ENCODE data around the gene CGNL1.

The CGNL1 gene

DNA sequence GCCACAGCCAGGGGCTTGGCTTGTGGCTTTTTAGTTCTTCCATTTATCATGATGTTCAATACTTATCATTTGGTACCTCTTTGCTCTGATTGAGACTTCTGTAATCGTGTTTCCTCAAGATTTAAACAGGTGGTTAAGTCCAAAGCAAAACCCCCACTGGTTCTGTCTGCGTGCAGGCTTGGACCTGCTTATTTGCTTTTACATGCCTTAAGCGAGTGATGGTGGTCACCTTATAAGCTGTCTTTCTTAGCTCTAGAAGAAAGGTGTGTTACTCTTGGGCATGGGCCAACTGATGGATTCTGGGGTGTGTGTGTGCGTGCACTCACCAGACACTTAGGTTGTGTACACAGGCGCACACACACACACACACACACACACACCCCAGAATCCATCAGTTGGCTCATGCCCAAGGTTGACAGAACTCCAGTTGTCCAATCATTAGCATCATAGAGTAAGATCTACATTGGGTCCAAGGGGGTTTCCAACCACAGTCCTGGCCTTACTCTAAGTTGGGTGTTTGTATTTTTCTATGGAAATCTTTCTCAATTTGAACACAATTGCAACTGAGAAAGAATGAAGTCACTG lies 216.6 kb downstream of the CGNL1 start:
- Histone ChIP-seq H3K9ac (ENCODE audit: low read length) (no peak overlapping the region), H3K4me3 (ENCODE audit: low read depth, low read length, poor library complexity, severe bottlenecking) (no peak overlapping the region), H3K79me2 (ENCODE audit: insufficient read depth, low read length) (no peaks in the 10 kb centered on the region), H4K20me1 (ENCODE audit: insufficient read depth, low read length) (no peaks in the 10 kb centered on the region), H3K4me2 (ENCODE audit: low read length) (no peak overlapping the region), H2AFZ (ENCODE audit: low read length) (no peak overlapping the region), H3K27me3 (ENCODE audit: insufficient read depth, low read length) (no peaks in the 10 kb centered on the region), H3F3A (ENCODE audit: insufficient read depth, low read length) (no peaks in the 10 kb centered on the region), H3K9me2 (ENCODE audit: low read depth, low read length) (no peaks in the 10 kb centered on the region), H3K9me3 (ENCODE audit: low read length) (no peaks in the 10 kb centered on the region), H3K4me1 (ENCODE audit: insufficient read depth, low read length, severe bottlenecking) (no peaks in the 10 kb centered on the region), H3K36me3 (ENCODE audit: insufficient read depth, low read length) (no peaks in the 10 kb centered on the region), H3K27ac (ENCODE audit: low read depth, low read length, poor library complexity, severe bottlenecking) (no peak overlapping the region)
- TF ChIP-seq, protein P1, sequence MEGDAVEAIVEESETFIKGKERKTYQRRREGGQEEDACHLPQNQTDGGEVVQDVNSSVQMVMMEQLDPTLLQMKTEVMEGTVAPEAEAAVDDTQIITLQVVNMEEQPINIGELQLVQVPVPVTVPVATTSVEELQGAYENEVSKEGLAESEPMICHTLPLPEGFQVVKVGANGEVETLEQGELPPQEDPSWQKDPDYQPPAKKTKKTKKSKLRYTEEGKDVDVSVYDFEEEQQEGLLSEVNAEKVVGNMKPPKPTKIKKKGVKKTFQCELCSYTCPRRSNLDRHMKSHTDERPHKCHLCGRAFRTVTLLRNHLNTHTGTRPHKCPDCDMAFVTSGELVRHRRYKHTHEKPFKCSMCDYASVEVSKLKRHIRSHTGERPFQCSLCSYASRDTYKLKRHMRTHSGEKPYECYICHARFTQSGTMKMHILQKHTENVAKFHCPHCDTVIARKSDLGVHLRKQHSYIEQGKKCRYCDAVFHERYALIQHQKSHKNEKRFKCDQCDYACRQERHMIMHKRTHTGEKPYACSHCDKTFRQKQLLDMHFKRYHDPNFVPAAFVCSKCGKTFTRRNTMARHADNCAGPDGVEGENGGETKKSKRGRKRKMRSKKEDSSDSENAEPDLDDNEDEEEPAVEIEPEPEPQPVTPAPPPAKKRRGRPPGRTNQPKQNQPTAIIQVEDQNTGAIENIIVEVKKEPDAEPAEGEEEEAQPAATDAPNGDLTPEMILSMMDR (IDR thresholded peaks at IDR 0.05; ENCODE audit: low read length) = no peak
- no peak for TF ChIP-seq EZH2 (IDR thresholded peaks at IDR 0.05; ENCODE audit: borderline replicate concordance, low read length)

DNA sequence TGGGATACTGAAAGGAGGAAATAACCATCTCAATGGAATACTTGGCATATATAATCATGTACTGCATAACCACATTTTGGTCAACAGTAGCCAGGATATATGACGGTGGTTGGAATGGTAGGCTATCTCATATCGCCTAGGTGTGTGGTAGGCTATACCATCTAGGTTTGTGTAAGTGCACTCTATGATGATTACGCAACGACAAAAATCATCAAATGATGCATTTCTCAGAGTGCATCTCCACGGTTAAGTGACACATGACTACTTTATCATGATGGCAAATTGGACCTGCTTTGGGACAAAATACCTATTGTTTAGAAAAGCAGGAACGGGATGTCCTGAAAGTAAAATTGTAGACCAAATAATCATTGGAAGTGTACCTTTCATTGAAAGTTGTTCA lies 218.2 kb downstream of the CGNL1 start:
- no peaks in the 10 kb centered on the region for H3K9me3 ChIP-seq (ENCODE audit: low read length)
- no peak overlapping the region for H3K27ac ChIP-seq (ENCODE audit: low read depth, low read length, poor library complexity, severe bottlenecking)
- no peaks in the 10 kb centered on the region for H3K79me2 ChIP-seq (ENCODE audit: insufficient read depth, low read length)
- no peaks in the 10 kb centered on the region for H3K9me2 ChIP-seq (ENCODE audit: low read depth, low read length)
- H3K4me3 ChIP-seq (ENCODE audit: low read depth, low read length, poor library complexity, severe bottlenecking) = no peak overlapping the region
- no peaks in the 10 kb centered on the region for H3F3A ChIP-seq (ENCODE audit: insufficient read depth, low read length)
- no peak overlapping the region for H3K4me2 ChIP-seq (ENCODE audit: low read length)
- no peak for TF ChIP-seq EZH2 (IDR thresholded peaks at IDR 0.05; ENCODE audit: borderline replicate concordance, low read length)
- TF ChIP-seq, protein P1 (IDR thresholded peaks at IDR 0.05; ENCODE audit: low read length) = no peak
- no peak overlapping the region for H2AFZ ChIP-seq (ENCODE audit: low read length)
- H3K36me3 ChIP-seq (ENCODE audit: insufficient read depth, low read length) = no peaks in the 10 kb centered on the region
- H3K9ac ChIP-seq (ENCODE audit: low read length) = no peak overlapping the region
- no peaks in the 10 kb centered on the region for H4K20me1 ChIP-seq (ENCODE audit: insufficient read depth, low read length)
- H3K4me1 ChIP-seq (ENCODE audit: insufficient read depth, low read length, severe bottlenecking) = no peaks in the 10 kb centered on the region
- H3K27me3 ChIP-seq (ENCODE audit: insufficient read depth, low read length) = no peaks in the 10 kb centered on the region

DNA sequence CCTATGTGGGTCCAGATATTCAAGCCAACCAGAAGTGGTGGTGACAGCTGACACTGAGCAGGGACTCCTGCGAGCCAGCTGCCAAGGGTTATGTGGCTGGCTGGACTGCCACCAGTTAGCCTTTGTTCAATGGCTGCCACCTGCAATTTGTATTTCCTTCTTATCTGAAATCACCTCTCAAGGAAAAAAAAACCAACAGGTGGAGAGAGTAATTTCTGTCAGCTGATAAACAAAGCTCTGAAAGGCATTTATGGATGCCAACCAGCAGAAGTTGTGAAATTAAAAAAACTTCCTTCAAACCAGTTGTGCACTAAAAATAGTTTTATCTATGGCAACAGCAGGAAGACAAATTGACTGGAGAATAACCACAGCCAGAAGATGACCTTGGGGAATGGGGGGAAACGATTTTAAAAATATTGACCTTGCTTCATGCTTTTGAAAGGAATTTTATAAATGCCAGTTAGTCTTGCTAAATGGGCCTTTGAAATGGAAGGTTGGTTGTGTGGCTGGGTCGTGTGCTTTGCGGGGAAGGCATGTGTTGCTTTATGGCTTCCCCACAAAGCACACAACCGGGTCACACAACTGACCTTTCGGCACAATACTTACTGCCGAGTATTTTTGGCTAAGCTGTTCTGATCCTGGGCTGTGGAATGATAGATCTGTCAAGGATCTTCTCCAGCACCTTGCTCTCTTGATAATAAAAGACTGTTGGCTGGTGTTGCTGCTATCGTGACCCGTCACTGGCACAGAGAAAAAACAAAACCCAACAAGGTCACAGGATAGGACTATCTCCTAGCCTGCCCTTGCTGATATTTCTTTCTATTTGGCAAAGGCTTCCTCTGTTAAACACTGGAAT lies 218.9 kb downstream of the CGNL1 start:
- H4K20me1 ChIP-seq (ENCODE audit: insufficient read depth, low read length) = no peaks in the 10 kb centered on the region
- H3K4me2 ChIP-seq (ENCODE audit: low read length) = no peak overlapping the region
- no peaks in the 10 kb centered on the region for H3K27me3 ChIP-seq (ENCODE audit: insufficient read depth, low read length)
- no peaks in the 10 kb centered on the region for H3F3A ChIP-seq (ENCODE audit: insufficient read depth, low read length)
- no peaks in the 10 kb centered on the region for H3K79me2 ChIP-seq (ENCODE audit: insufficient read depth, low read length)
- no peak overlapping the region for H3K9ac ChIP-seq (ENCODE audit: low read length)
- TF ChIP-seq EZH2 (IDR thresholded peaks at IDR 0.05; ENCODE audit: borderline replicate concordance, low read length) = no peak
- no peaks in the 10 kb centered on the region for H3K36me3 ChIP-seq (ENCODE audit: insufficient read depth, low read length)
- H3K9me3 ChIP-seq (ENCODE audit: low read length) = no peaks in the 10 kb centered on the region
- H3K9me2 ChIP-seq (ENCODE audit: low read depth, low read length) = no peaks in the 10 kb centered on the region
- H3K4me3 ChIP-seq (ENCODE audit: low read depth, low read length, poor library complexity, severe bottlenecking) = no peak overlapping the region
- no peaks in the 10 kb centered on the region for H3K4me1 ChIP-seq (ENCODE audit: insufficient read depth, low read length, severe bottlenecking)
- no peak overlapping the region for H2AFZ ChIP-seq (ENCODE audit: low read length)
- H3K27ac ChIP-seq (ENCODE audit: low read depth, low read length, poor library complexity, severe bottlenecking) = no peak overlapping the region
